Activated naive CD4-positive, alpha-beta T cell treated with anti-CD3 and anti-CD28 coated beads for 36 hours (primary cell): ENCODE results near the gene MSL1. TPM values are rescaled to one million over a fixed set of nuclear protein-coding genes. Genes with fewer than 3 reads are reported as not detected.

Source experiments
- CTCF ChIA-PET: fragments of 350-600 bp; sonication (Branson Sonifier 250); formaldehyde crosslinking; loops from one replicate; lab custom pipeline; 2021; ENCODE audit warnings: antibody characterized with exemption; lab: Charles Lee
- DNase-seq: peaks from one replicate; pipeline ENCODE4 v3.0.0-alpha.2; 2020
- H3K27ac Mint-ChIP-seq: one replicate; pipeline ENCODE4 v1.8.0; 2021; ENCODE audit warnings: mild to moderate bottlenecking, mixed read lengths
- H3K27me3 Mint-ChIP-seq: one replicate; pipeline ENCODE4 v1.8.0; 2021; ENCODE audit warnings: low read depth, mixed read lengths
- H3K36me3 Mint-ChIP-seq: one replicate; pipeline ENCODE4 v1.8.0; 2021; ENCODE audit warnings: low read depth, mixed read lengths
- H3K4me1 Mint-ChIP-seq: one replicate; pipeline ENCODE4 v1.8.0; 2021; ENCODE audit warnings: low read depth, mixed read lengths
- H3K4me3 Mint-ChIP-seq: one replicate; pipeline ENCODE4 v1.8.0; 2021; ENCODE audit warnings: mild to moderate bottlenecking, moderate library complexity, mixed read lengths
- H3K9me3 Mint-ChIP-seq: one replicate; pipeline ENCODE4 v1.8.0; 2021; ENCODE audit warnings: mixed read lengths
- intact Hi-C: fragments of 100-400 bp; cut with micrococcal nuclease; formaldehyde crosslinking; loops from one replicate; pipeline ENCODE4 v1.15.1; 2023
- total RNA-seq, 2 experiments: library from RNA; stranded (reverse); gene quantifications; one replicate each; pipeline ENCODE4 v1.2.3, GENCODE V29; 2021

The MSL1 gene
- total RNA-seq, 2 experiments from 2014 or later: 72.1 to 72.2 TPM

- H3K27ac Mint-ChIP-seq: no peak overlapping the region
- peaks cover 12% of the 10 kb centered on the region for H3K36me3 Mint-ChIP-seq
- CTCF ChIA-PET: interaction anchor here (0.6 to 3.6 kb wide), 6 partner anchors 10 to 491 kb away, joined by 3 to 52 read pairs (median 4); partner anchors contain the start of gene CSF3
- no peak overlapping the region for H3K4me3 Mint-ChIP-seq
- no peaks in the 10 kb centered on the region for H3K27me3 Mint-ChIP-seq
- intact Hi-C loops: no loop called here
- DNase-seq: no peak
- H3K4me1 Mint-ChIP-seq: no peaks in the 10 kb centered on the region
- no peaks in the 10 kb centered on the region for H3K9me3 Mint-ChIP-seq
Measured at GRCh38 chr17:40084477-40084876, 37.3 kb upstream of the MSL1 start.

GRCh38 chr17:40086150-40087044 is 35.4 kb upstream of the MSL1 start:
- peak; percentile 67 for DNase-seq
- H3K36me3 Mint-ChIP-seq: peaks cover 14% of the 10 kb centered on the region
- H3K27me3 Mint-ChIP-seq: no peaks in the 10 kb centered on the region
- H3K4me1 Mint-ChIP-seq: no peaks in the 10 kb centered on the region
- no peak overlapping the region for H3K4me3 Mint-ChIP-seq
- no peaks in the 10 kb centered on the region for H3K9me3 Mint-ChIP-seq
- H3K27ac Mint-ChIP-seq: no peak overlapping the region
- CTCF ChIA-PET: interaction anchor here (0.7 to 3.6 kb wide), 30 partner anchors 8 to 164 kb away, joined by 3 to 52 read pairs (median 4); partner anchors contain the start of genes CSF3 and MED24
- intact Hi-C loops: loop anchor here (1.0 to 2.0 kb wide), 2 partner anchors 24 to 73 kb away; partner anchors contain the start of gene THRA

- Mint-ChIP-seq H3K27ac (peak overlapping the region; percentile 0), H3K27me3 (no peaks in the 10 kb centered on the region), H3K9me3 (no peaks in the 10 kb centered on the region), H3K36me3 (peaks cover 14% of the 10 kb centered on the region), H3K4me3 (no peak overlapping the region), H3K4me1 (no peaks in the 10 kb centered on the region)
- intact Hi-C loops: loop anchor here (2.0 kb wide), 1 partner anchor 24 kb away; the partner anchor contains the start of gene THRA
- DNase-seq: no peak
- CTCF ChIA-PET: interaction anchor here (0.7 to 3.6 kb wide), 16 partner anchors 8 to 115 kb away, joined by 3 to 52 read pairs (median 4); partner anchors contain the start of gene CSF3
Measured at GRCh38 chr17:40087049-40087794, 34.5 kb upstream of the MSL1 start.

- no peak for DNase-seq
- Mint-ChIP-seq H3K4me3 (no peak overlapping the region), H3K4me1 (no peaks in the 10 kb centered on the region), H3K9me3 (no peaks in the 10 kb centered on the region), H3K27ac (no peak overlapping the region), H3K36me3 (peaks cover 14% of the 10 kb centered on the region), H3K27me3 (no peaks in the 10 kb centered on the region)
- intact Hi-C loops: loop anchor here (2.0 kb wide), 1 partner anchor 25 kb away; the partner anchor contains the start of gene THRA
- CTCF ChIA-PET: interaction anchor here (0.7 kb wide), 1 partner anchor 114 kb away, joined by 3 read pairs; no protein-coding TSS in a partner anchor
Measured at GRCh38 chr17:40087903-40088718, 33.7 kb upstream of the MSL1 start.

GRCh38 chr17:40089077-40089895 is 32.5 kb upstream of the MSL1 start:
- CTCF ChIA-PET: interaction anchor here (0.7 to 2.0 kb wide), 3 partner anchors 14 to 62 kb away, joined by 3 to 10 read pairs (median 4); no protein-coding TSS in a partner anchor
- peaks cover 4% of the 10 kb centered on the region for H3K4me1 Mint-ChIP-seq
- DNase-seq: no peak
- intact Hi-C loops: no loop called here
- H3K4me3 Mint-ChIP-seq: no peak overlapping the region
- H3K9me3 Mint-ChIP-seq: no peaks in the 10 kb centered on the region
- peaks cover 22% of the 10 kb centered on the region for H3K36me3 Mint-ChIP-seq
- no peaks in the 10 kb centered on the region for H3K27me3 Mint-ChIP-seq
- H3K27ac Mint-ChIP-seq: no peak overlapping the region

- DNase-seq: no peak
- intact Hi-C loops: no loop called here
- CTCF ChIA-PET: interaction anchor here (0.5 to 2.0 kb wide), 4 partner anchors 15 to 809 kb away, joined by 3 to 10 read pairs (median 5); no protein-coding TSS in a partner anchor
- peaks cover 26% of the 10 kb centered on the region for H3K36me3 Mint-ChIP-seq
- H3K27me3 Mint-ChIP-seq: no peaks in the 10 kb centered on the region
- H3K27ac Mint-ChIP-seq: no peak overlapping the region
- H3K4me1 Mint-ChIP-seq: peaks cover 12% of the 10 kb centered on the region
- H3K9me3 Mint-ChIP-seq: no peaks in the 10 kb centered on the region
- H3K4me3 Mint-ChIP-seq: no peak overlapping the region
Measured at GRCh38 chr17:40090237-40091119, 31.3 kb upstream of the MSL1 start.

- DNase-seq: no peak
- intact Hi-C loops: no loop called here
- H3K9me3 Mint-ChIP-seq: no peaks in the 10 kb centered on the region
- peak overlapping the region; percentile 33 for H3K27ac Mint-ChIP-seq
- H3K4me3 Mint-ChIP-seq: no peak overlapping the region
- CTCF ChIA-PET: no interaction called here
- no peaks in the 10 kb centered on the region for H3K27me3 Mint-ChIP-seq
- peaks cover 36% of the 10 kb centered on the region for H3K36me3 Mint-ChIP-seq
- H3K4me1 Mint-ChIP-seq: peaks cover 25% of the 10 kb centered on the region
Measured at GRCh38 chr17:40091691-40092397, 29.9 kb upstream of the MSL1 start.

GRCh38 chr17:40092581-40092980 is 29.2 kb upstream of the MSL1 start:
- no peak overlapping the region for H3K4me3 Mint-ChIP-seq
- CTCF ChIA-PET: interaction anchor here (1.2 kb wide), 1 partner anchor 23 kb away, joined by 3 read pairs; no protein-coding TSS in a partner anchor
- peaks cover 39% of the 10 kb centered on the region for H3K36me3 Mint-ChIP-seq
- H3K9me3 Mint-ChIP-seq: no peaks in the 10 kb centered on the region
- DNase-seq: no peak
- peaks cover 33% of the 10 kb centered on the region for H3K4me1 Mint-ChIP-seq
- H3K27me3 Mint-ChIP-seq: no peaks in the 10 kb centered on the region
- intact Hi-C loops: no loop called here
- no peak overlapping the region for H3K27ac Mint-ChIP-seq

- Mint-ChIP-seq H3K36me3 (peaks cover 41% of the 10 kb centered on the region), H3K27me3 (no peaks in the 10 kb centered on the region), H3K9me3 (no peaks in the 10 kb centered on the region), H3K4me3 (no peak overlapping the region), H3K27ac (no peak overlapping the region), H3K4me1 (peaks cover 38% of the 10 kb centered on the region)
- CTCF ChIA-PET: interaction anchor here (1.2 to 2.0 kb wide), 2 partner anchors 17 to 24 kb away, joined by 3 to 7 read pairs; no protein-coding TSS in a partner anchor
- intact Hi-C loops: no loop called here
- no peak for DNase-seq
Measured at GRCh38 chr17:40093005-40093579, 28.7 kb upstream of the MSL1 start.
